ENCODE measurements around the gene ZNF407.

The ZNF407 gene

DNA sequence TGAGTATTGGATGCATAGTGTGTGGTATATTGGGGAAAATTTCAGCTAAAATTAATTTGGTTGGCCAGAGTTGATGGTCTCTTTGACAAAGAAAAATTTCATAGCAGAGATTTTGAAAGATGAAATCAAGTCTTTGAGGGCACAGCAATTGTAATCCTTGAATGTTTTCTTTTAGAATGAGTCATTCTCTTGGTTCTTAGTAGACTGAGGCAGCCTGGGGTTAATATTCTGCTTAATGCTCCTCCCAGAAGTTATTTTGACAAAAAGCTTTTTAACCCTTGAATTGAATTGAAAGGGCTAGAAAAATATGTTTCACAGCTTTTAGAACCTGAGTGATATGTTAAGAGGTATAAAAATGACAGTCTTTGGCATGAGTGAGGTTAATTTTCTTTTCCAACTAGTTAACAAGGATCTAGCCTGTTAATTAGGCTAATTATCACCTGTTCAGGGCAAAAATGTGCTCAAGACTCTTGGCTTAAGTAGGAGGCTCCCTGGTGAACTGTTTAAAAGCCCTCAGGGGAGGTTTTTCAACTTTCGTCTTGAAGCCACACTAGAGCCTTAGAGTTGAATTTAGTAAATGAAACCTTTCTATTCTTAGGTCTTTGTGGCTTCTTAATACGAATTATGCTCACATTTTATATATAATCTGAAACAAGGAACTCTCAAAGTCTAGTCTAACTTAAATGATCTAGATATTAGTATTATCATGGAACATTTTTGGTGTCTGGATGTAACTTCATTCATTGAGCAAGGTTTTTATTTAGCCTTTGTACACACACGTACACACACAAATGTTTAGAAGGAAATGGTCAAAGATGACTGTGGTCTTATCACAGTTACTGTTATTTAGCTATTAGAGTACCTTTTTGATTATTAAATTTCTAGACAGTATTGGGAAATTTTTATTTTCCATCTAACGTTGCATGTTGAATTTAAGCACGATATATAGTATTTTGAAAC lies 272.5 kb downstream of the ZNF407 start:
- no peak for DNase-seq (ENCODE audit: low read depth in 4 of 4, low spot score in 1 of 4)

DNA sequence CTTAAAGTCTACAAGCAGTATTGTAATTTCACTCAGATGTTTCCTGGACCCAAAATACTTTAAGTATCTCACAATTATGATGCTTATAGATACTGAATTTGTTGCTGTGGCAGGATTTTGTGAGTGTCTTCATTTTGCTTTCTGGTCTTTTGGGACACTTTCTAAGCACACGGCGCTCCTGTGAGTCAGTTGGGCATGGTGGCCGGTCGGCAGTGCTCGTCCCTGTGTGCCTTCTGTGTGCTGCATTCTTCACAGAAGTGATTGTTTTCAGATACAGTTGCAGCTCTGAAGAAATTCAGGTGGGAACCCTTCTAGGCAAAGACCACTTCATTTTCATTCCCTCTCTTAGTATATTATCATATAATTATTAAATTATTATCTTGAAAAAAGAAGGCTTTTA lies 273.3 kb downstream of the ZNF407 start:
- DNase-seq (ENCODE audit: low read depth in 4 of 4, low spot score in 1 of 4), result no peak

DNA sequence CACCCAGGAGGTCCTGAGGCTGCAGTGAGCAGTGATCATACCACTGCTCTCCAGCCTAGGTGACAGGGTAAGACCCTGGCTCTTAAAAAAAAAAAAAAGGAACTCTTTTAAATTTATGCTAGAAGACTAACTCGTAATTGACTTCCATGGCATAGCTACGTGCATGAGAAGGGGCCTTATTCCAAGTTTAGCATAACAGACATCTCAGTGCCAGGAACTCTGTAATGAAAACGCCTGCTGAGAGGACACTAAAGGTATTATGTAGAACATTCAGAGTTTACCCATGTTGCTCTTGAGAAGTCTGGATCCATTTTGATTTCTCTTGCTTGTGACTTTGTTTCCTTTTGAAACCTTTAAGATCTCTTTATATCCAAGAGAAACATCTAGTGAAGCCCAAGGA lies 276.0 kb downstream of the ZNF407 start:
- DNase-seq (ENCODE audit: low read depth in 4 of 4, low spot score in 1 of 4), result no peak

DNA sequence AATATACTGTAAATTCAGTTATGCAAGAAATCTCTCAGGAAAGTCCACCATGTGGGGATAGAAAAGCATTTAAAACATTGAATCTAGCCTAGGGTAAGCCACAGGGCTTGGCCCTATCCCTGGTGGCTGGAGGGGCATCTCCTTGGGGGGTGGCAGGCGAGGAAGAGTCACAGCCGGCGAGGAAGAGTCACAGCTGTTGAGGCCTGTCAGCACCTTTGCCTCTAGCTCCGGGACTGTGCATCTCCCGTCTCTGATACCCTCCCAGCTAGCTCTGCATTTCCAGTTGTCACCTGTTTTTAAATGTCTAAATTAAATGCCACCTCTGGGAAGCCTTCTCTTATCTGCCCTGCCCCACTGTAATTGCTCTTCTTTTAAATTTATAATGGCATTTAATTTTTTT lies 276.7 kb downstream of the ZNF407 start:
- DNase-seq (ENCODE audit: low read depth in 4 of 4, low spot score in 1 of 4), result no peak

DNA sequence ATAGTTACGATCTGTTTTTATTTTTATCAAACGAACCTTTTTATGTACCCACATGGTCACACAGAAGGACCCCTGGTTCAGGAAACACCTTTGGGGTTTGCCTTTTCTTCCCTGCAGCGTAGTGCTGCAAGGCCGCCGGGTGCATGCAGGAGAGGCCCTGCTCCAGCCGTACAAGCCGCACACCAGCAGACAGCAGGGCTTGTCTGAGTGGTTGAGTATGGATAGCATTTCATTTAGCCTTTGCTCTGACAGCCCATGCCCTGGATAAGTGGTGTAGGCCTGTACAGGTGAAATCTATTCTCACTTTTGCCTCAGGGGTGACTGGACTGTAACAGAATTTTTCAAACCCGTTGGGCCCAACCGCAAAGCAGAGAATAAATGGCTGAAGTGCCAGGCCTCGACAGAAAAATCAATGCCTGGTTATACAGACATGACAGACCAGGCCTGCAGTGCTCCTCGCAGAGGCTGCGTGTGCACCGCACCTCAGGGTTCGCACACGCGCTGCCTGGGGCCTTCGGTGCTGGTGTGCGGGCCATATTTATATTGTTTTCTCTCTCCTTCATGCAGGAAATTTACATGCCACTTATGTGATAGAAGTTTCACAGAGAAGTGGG lies 279.1 kb downstream of the ZNF407 start:
- DNase-seq (ENCODE audit: low read depth in 4 of 4, low spot score in 1 of 4), result no peak

DNA sequence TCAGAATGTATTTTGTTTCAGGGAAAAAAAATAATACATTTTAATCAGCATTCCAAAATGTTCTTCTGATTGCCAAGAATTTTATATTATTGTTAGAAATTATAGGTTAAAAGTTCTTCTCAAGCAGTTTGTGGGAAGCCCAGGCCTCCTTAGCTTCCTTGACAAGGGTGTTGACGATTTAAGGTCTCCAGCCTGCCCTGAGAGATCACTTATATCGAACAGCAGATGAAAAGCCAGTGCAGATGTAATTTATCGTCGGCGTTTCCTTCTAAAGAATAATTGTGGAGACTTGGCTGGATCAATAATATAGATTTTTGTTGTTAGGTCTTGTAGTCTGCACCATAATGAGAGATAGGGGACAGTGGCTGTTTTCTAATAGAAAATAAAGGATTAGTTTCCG lies 280.6 kb downstream of the ZNF407 start:
- no peak for DNase-seq (ENCODE audit: low read depth in 4 of 4, low spot score in 1 of 4)

DNA sequence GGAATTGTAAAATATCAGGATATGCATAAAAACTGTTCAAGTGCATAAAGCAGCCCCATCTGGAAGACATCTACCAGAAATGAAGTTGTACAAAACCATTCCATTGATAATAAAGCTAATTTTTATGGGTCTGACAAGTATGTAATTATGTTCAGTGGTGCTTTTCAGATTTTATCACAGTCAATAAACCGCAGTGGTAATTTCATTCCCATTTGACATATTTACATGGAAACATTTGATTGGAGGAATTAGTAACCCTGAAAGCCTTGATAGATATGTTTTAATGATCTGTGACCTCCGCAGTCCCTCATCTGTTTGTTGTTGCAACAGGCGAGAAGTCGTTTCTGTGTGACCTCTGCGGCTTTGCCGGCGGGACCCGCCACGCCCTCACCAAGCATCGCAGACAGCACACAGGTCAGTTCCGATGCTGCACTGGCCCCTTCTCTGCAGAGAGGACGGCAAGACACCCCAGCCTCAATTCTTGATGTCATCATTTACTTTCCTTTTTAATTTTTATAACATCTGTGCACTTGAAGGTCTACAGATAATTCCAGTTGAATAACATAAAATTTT lies 283.1 kb downstream of the ZNF407 start:
- DNase-seq (ENCODE audit: low read depth in 4 of 4, low spot score in 1 of 4), result no peak

DNA sequence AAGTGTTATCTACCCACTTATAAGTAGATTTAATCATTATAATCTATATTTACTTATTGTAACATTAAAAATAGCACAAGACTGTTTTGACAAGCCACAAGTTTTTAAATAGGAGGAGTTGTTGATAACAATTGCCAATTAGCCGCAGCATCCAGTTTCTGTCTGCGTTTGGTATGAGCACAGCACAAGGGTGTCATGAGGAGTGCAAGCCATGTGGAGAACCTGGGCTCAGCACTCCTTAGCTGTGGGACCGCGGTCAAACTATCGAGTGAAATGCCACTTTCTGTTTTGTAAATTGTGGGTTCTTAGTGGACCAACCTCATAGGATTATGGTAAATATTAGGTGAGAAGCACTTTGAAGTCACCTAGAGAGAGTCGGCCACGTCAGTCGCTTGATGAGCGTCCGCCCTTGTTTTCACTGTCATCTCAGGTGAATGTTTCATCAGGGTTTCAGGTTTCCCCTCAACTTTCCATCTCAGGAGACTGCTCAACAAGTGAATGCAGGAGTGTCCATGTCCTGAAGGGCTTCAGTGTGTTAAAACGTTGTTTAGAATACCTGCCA lies 294.5 kb downstream of the ZNF407 start:
- no peak for DNase-seq (ENCODE audit: low read depth in 4 of 4, low spot score in 1 of 4)

DNA sequence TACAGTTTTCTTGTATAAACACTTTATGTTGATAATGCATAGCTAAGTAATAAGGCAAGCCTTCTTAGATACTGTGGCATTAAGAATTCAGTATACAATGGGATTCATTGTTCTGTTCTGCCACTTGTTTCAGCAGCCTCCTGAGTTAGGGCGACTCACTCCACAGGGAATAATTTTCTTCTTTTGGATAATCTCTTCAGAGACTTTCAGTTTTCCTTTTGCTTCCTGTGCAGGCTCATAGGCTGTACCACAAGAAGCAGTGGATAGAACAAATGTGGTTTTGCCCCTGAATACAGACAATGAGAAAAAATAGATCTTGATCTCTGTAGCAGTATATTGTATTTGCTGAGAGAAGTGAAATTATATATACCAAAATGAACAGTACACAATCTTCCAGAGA lies 298.0 kb downstream of the ZNF407 start:
- DNase-seq (ENCODE audit: low read depth in 4 of 4, low spot score in 1 of 4), result no peak

DNA sequence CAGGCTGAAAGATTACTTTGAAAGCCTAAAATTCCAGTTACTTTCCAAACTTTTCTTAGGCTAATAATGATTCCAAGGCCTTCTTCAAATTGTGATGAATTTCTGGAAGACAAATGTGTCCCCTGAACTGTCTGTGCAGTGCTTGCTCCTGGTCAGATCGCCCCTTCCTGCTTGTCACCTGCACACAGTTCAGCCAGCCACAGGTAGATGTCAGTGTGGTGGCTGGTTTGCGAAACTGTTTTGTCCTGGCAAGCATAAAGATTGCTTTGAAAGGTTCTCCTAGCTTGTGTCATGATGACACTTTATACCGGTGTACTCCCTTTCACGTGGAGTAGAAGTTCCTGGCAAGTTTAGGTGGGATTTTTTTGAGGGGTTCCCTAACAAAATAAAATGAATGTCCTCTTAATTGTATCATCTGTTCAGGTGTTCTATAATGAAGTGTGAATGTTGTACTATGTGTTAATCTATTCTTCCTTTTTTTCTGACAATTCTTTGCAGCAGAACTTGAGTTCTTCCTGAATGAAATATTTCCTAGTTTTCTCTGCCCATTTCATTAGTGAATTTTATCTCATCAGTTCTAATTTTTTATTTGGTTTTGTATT lies 298.8 kb downstream of the ZNF407 start:
- no peak for DNase-seq (ENCODE audit: low read depth in 4 of 4, low spot score in 1 of 4)

DNA sequence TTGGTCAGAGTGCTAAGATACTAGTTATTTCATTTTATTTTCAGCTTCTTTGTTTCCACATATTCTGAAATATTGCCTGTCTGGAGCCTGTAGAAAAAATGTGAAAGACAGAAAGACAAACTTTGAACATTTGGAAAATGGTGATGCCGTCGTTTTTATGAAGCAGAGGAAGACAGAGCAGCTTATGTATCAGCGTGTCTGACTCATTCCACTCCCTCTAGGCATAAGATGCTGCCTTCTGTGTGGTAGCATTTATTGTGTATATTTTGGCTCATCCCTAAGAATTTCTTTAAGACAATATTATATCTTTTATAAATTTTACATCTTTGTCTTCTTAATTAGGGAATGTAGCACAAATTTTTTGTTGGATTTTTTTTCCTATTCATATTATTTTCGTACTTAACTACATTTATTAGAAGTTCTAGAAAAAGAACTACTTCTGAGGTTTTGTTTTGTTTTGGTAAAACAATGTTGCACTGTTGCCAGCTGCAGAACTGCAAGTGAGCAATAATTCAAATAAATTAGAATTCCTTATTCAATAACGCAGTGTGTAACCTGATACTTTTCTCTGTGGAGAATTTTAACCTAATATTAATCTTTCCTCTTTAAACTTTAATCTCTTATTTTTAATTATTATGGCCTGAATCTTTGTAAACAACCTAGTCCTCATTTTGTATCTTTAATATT lies 300.4 kb downstream of the ZNF407 start:
- no peak for DNase-seq (ENCODE audit: low read depth in 4 of 4, low spot score in 1 of 4)

DNA sequence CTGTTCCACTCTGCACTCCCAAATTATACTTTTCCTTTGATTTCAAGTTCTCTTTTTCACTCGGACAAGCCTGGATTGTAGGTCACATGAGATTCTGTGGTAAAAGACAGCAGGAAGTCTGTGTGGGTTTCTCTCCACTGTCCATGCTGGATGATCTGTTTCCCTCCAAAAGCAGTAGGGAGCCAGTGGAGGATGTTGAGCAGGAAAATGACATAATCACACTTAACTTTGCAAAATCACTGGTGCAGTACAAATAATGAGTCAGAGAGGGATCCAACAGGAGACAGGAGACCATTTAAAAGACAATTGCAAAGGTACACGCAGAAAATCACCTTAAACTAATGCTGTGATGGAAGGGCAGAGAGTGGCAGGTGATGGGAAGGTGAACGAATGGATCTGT lies 301.3 kb downstream of the ZNF407 start:
- DNase-seq (ENCODE audit: low read depth in 4 of 4, low spot score in 1 of 4), result no peak

DNA sequence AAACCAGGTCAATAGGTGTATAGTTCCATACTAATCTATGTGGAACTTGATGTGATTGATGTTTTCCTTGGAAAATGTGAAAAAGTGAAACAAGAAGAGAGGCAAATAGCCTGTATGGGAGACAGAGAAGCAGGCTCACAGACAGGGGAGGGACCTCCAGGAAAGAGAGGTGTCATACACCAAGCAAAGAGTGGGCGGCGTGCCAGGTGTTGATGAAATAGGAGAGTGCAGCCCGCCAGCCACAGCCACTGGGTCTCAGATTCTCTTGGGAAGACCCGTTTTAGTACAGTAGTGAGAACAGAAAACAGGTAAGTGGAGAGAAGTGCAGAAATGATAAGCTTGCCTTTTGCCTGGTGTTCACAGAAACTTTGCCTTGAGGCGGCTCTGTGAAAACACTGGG lies 301.9 kb downstream of the ZNF407 start:
- no peak for DNase-seq (ENCODE audit: low read depth in 4 of 4, low spot score in 1 of 4)

DNA sequence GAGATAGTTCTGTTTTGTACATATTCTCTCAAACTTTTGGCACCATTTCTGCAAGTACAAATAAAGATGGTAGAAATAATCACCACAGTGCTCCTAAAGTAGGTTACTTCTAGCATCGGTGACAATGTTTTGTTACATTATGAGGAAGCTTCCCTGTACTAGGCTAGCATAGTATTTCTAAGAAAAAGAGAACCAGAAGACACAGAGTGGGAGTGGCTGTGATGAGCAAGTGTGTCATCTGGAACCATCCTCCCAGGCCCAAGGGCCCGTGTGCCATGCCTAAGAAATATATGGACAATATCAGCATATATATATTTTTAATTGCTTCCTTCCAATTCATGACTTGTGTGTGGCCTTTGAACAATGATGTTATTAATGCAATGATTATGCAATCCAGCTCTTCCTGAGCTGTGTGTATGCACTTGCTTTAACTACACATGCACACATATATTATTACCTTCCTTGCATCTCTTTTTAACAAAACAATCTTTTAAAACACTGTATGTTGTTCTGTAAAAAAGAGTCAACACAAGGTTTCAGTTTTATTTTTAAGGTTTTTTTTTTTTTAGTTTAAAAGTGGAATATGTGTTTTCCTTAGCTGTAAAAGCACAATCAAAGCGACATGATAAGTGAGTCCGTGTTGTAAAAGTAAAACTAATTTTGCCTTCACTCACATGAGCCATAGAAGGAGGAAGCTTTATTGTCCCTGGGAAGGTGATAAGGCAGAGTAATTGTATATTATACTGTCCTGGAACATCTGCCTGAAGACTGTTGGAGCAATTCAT lies 303.9 kb downstream of the ZNF407 start:
- DNase-seq (ENCODE audit: low read depth in 4 of 4, low spot score in 1 of 4), result no peak

DNA sequence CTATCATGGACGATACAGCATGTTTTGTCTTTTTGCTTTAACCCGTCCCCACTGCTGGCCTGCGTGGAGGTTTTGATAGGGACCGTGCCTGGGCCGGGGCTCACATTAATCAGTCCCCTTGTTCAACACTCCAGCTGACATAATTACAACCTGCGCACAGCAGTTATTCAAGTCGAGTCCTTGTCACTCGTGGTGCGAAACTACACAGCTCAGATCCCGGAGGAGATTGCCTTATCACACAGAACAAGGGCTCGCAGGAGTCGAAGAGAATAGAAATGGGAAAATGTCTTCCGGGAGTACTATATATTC lies 304.4 kb downstream of the ZNF407 start:
- DNase-seq (ENCODE audit: low read depth in 4 of 4, low spot score in 1 of 4), result no peak

DNA sequence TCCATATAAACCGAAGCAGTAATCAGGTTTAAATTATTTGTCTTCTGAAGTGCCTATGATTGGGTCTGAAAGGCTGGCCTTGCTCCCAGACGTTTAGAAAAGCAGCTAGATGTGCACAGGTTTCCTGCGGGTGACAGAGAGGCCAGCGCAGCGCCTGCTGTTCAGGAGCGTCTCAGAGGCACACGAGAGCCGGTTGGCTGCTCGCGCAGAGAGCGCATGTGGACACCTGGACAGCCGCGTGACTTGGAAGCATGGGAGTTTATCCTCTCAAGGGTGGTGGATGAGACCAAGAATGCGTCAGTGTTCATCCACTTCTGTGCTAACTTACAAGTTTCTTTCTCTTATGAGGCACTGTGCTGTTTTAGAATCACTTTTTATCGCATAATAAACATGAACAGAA lies 307.6 kb downstream of the ZNF407 start:
- DNase-seq (ENCODE audit: low read depth in 4 of 4, low spot score in 1 of 4), result no peak

DNA sequence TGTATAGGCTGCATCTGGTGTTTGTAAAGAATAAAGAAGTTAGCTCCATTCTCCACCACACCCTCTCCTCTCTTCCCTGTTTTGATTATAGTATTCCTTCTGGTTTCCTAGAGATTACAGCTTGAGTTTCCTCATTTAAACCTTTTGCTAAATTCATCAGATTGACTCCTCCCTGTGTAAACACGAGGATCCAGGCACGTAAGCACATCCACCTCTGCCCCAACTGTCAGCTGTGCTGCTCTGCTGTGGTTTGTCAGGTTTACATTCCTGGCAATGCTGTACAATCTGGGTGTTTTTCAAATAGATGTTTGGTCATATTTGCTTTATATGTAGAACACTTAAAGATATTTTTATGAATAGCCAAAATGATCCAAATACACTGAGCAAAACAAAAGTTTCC lies 308.5 kb downstream of the ZNF407 start:
- DNase-seq (ENCODE audit: low read depth in 4 of 4, low spot score in 1 of 4), result no peak

DNA sequence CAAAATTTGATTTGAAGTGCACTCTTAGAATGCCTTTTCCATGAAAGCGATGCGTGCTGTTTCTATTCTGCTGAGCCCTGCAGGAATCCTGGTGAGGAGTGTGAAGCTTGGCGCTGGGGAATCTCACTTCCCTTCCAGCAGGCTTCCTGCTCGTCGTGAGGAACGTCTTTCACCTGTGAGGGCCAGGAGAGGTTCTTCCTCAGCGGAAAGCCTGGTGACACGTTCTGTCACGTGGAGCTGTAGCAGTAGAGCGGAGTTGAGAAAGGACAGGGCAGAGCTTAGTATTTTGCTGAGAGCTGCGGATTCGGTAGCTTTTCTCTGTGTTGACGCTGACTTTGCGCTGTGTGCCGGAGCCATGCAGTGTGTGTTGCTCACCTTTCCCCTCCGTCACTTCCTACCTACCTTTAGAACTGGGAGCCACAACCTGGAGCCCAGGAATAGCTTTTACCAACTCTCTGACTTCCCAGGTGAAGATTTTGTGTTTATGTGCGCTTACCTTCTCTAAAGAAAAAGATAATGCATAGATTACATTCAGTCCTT lies 316.5 kb downstream of the ZNF407 start:
- DNase-seq (ENCODE audit: low read depth in 4 of 4, low spot score in 1 of 4), result no peak

DNA sequence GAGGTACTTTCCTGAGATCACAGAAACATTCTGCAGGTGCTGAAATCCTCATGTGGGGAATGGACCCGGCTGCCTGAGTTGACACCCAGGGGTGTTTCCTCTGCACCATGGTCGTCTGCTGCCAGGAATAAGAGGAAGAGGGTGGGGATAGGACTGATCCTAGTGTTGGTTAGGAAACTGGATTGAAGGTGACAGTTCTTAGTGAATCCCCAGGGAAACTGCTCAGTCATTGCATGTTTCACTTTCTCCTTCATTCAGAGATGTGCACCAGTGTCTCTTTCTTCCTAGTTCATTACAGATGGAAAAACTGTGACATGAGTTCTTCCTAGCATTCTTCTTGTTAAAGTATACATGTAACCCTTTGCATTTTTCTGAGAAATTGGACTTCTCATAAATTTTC lies 317.0 kb downstream of the ZNF407 start:
- DNase-seq (ENCODE audit: low read depth in 4 of 4, low spot score in 1 of 4), result no peak

DNA sequence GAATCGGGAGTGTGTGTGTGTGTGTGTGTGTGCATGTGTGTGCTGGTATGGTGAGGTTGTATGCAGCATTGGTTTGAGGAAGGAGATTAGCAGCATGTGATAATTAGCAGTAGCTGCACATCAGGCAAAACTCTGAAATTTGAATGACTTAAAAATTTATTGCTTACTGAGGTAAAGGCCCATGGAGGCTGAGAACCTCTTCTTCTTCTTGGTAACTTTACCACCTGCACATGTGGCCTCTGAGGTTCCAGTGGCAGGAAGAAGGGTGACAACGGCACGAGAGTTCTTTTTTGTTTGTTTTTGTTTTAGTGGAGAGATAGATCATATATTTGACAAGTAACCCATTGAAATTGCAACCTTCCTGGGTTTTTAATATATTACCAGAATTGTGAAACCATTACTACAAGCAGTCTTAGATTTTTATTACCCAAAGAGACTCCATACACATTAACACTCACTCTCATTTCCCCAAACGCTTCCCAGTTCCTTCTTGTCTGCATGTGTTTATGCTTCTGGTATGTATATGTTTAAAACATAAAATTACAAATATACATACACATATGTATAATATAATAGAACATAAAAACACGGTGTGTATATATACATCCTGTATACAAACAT lies 319.2 kb downstream of the ZNF407 start:
- DNase-seq (ENCODE audit: low read depth in 4 of 4, low spot score in 1 of 4), result no peak
